HAP-1 (cell line): Measurements from ENCODE around the gene LRRC74A.

ENCODE experiments used
- DNase-seq, 2 experiments: peaks; one replicate each; pipeline ENCODE4 v3.0.0-alpha.2; 2016 to 2020; ENCODE audit warnings: low spot score in 2 of 2
- H3K27me3 ChIP-seq: fragments of 250-450 bp; sonication (Bioruptor Pico); 2 replicates; pipeline ENCODE4 v1.5.1; 2020; ENCODE audit warnings: low read depth, mild to moderate bottlenecking, moderate library complexity
- H3K36me3 ChIP-seq: fragments of 250-450 bp; sonication (Bioruptor Pico); replicated peaks from 2 replicates; pipeline ENCODE4 v1.5.1; 2020; ENCODE audit warnings: mild to moderate bottlenecking
- H3K4me1 ChIP-seq: fragments of 250-450 bp; sonication (Bioruptor Pico); 2 replicates; pipeline ENCODE4 v1.5.1; 2020; ENCODE audit warnings: mild to moderate bottlenecking
- H3K4me3 ChIP-seq: fragments of 250-450 bp; sonication (Bioruptor Pico); 2 replicates; pipeline ENCODE4 v1.5.1; 2020; ENCODE audit warnings: mild to moderate bottlenecking, moderate library complexity
- H3K9me3 ChIP-seq: fragments of 250-450 bp; sonication (Bioruptor Pico); 2 replicates; pipeline ENCODE4 v1.5.1; 2020; ENCODE audit warnings: mild to moderate bottlenecking, moderate library complexity
- in situ Hi-C: fragments of 300-500 bp; cut with MboI; formaldehyde crosslinking; loops from 3 replicates; pipeline ENCODE4 v1.14.3; 2020; ENCODE audit warnings: low sequenced_read_pairs, inconsistent platforms, mixed read lengths

Gene LRRC74A

DNA sequence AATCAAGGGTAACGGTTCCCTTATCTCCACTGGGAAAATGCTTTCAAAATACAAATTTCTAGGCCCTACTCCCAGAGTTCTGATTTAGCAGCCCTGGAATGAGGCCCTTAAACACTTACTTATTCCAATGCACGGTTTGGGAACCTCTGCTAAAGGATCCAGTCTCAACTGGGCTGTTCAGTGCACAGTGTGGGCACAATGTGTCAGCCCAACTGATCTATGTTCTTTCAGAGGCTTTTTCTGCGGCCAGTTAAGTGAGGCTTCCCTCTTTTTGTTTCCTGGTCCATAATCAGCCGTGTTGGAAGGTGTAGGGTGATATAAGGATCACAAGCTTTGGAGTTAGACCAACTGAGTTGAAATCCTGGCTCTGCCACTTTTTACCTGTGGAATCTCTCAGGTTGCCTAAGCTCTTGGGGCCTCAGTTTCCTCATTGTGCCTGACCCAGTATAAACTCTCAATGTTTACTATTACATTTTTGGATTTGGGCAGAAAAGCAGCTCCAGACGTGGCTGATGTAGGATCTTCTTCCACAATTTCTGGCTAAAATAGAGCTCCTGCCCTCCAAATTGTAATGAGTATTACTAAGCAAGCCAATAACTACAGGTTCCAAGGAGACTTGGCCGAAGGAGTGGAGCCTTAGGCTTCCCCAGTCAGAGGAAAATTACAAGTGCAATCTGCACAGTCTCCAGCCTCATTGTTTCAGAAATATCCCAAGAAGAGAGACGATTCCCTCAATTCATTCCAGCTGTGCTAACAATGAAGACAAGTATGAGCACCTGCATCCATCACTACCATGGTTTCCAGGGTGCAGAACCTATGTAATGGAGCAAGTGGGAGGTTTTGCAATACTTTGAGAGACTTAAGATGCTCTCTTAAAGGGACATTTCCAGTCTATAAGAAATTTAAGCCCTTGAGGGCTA lies 11.2 kb upstream of the LRRC74A start:
- no peaks in the 10 kb centered on the region for H3K9me3 ChIP-seq
- no peaks in the 10 kb centered on the region for H3K36me3 ChIP-seq
- DNase-seq: no peak
- in situ Hi-C loops: no loop called here
- no peak overlapping the region for H3K4me3 ChIP-seq
- H3K4me1 ChIP-seq: peaks cover 12% of the 10 kb centered on the region
- no peaks in the 10 kb centered on the region for H3K27me3 ChIP-seq

DNA sequence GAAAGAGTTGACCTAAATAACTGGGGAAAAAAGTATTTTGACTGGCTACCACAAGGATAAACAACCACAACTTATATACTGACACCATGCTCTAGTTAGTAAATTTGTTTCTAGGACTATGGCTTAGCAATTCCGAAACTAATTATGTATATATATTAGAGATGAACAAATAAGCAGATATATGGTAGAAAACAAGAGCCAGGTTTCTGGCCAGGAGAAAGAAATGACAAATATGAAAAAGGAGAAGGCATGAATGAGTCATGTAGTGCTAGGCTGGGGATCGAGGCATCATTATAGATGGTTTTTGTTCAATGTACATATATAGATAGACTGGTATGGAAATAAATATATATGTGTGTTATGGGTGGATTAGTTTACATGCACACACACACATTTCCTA lies 5.5 kb upstream of the LRRC74A start:
- in situ Hi-C loops: no loop called here
- no peak for DNase-seq
- no peaks in the 10 kb centered on the region for H3K36me3 ChIP-seq
- H3K9me3 ChIP-seq: no peaks in the 10 kb centered on the region; the same call in 1 of the 2 replicates
- H3K4me3 ChIP-seq: no peak overlapping the region
- H3K4me1 ChIP-seq: no peaks in the 10 kb centered on the region
- 0 out of 2 replicates have a peak, but pooled peaks cover 3% of the 10 kb centered on the region for H3K27me3 ChIP-seq

DNA sequence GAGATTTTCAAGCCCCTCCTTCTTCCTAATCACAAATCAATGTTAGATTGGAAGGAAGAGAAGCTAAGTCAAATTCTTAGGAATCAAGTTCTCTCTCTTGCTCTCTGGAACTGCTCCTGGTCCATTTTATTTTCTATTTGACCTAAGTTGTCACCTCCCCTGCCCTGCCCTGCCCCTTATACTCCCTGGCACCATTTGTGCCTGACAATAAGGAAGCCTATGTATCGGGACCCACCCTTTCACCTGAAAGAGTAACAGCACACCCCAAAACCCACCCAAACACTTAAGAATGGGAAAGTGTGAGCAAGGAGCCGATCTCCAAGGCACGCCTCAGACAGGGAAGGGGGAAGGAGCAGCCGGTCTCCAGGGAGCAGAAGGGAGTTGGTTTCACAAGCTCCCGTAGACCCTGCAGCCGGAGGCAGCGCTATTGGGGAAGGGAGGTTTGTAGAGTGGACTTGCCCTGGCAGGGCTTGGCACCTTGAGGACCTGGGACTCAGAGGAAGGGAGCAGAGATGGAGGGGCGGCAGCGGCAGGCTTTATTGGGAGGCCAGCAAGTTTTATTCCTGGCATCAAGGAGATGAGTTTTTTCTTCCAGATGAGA lies 1.6 kb downstream of the LRRC74A start:
- Histone ChIP-seq H3K9me3 (no peaks in the 10 kb centered on the region; the same call in 1 of the 2 replicates), H3K36me3 (no peaks in the 10 kb centered on the region), H3K4me3 (no peak overlapping the region), H3K4me1 (no peaks in the 10 kb centered on the region), H3K27me3 (peaks cover 8% of the 10 kb centered on the region)
- DNase-seq: no peak
- in situ Hi-C loops: no loop called here

DNA sequence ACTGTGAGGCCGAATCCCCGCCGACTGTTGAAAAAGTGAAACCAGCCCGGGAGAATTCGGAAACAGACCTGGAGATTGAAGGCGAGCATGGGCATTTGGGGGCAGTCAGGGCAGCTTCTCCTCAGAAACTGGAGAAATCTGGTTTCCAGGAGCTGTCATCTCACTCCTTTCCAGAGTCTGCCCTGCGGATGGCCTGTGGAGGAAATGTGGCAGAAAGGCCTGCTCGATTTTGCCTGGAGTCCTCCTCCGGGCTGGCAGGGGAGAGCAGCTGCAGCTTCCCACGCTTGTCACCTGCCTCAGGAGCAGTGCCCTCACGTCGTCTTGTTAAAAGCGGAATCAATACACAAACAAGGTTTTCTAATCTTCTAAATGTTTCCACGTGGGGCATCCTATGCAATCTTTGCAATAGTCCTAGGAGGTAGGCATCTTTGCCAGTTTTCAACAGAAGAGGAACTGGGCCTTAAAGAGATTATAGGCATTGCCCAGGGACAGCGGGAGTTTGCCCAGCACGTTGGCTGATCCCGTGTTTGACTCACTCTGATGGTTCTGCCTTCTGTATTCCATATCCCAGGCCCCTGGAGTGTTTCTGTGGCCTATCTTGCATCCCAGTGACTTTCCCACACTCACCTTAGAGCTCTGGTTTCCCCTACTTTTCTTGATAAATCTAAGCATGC lies 2.3 kb downstream of the LRRC74A start:
- Histone ChIP-seq H3K36me3 (no peaks in the 10 kb centered on the region), H3K27me3 (peaks cover 8% of the 10 kb centered on the region), H3K4me3 (no peak overlapping the region), H3K9me3 (no peaks in the 10 kb centered on the region; the same call in 1 of the 2 replicates), H3K4me1 (no peaks in the 10 kb centered on the region)
- in situ Hi-C loops: no loop called here
- DNase-seq: no peak

DNA sequence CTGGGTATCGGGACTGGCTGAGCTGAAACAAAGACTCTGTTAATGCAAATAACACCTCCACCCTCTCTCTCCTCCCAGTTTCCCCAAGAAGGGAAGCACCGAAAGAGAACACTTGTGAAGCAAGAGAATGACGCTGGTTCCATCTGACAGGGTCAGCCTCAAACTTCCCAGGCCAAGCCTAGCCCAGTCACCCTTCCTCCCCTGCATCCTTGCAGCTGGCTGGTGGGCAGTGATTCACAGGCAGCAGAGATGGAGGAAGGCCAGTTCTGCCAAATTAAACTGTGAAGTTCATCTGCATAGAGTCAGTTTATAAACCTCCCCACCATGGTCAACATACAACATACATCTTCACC lies 2.8 kb downstream of the LRRC74A start:
- Histone ChIP-seq H3K9me3 (no peaks in the 10 kb centered on the region; the same call in 1 of the 2 replicates), H3K4me1 (no peaks in the 10 kb centered on the region), H3K36me3 (no peaks in the 10 kb centered on the region), H3K4me3 (no peak overlapping the region), H3K27me3 (peaks cover 8% of the 10 kb centered on the region)
- in situ Hi-C loops: no loop called here
- no peak for DNase-seq

DNA sequence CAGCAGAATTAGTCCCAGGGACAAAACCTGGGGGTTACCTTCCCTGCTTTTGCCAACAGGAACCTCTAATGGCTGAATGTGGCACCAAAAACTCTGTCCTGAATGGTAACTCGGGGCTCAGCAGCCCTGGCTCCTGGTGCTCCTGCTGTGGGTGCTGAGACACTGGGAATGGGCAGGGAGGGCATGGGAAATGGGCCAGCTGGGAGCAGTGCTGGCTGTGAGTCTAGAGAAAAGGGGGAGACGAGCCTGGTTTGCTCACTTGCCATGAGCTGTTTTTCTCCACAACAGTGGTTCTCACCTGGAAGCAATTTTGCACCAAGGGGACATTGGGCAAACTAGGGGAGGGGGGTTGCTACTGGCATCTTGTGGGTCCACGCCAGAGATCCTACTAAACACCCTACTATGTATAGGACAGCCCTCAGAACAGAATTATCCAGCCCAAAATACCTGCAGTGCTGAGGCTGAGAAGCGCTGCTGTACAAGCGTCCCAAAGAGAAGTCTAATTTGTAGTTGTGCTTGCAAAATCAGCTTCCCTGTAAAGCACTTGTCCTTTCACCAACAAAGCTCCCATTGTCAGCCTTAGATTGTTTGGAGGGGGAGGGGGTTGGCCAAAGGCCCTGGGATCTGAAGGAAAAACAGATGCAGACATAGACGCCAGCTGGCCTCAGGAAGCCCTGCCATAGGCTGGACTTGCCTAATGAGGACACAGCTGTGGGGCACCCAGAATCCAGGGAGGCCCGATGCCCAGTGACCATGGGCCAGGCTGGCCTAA lies 3.6 kb downstream of the LRRC74A start:
- Histone ChIP-seq H3K4me3 (no peak overlapping the region), H3K36me3 (no peaks in the 10 kb centered on the region), H3K27me3 (peaks cover 8% of the 10 kb centered on the region), H3K9me3 (no peaks in the 10 kb centered on the region; the same call in 1 of the 2 replicates), H3K4me1 (no peaks in the 10 kb centered on the region)
- DNase-seq: peak in 1 of 2 experiments; percentile 10
- in situ Hi-C loops: no loop called here

DNA sequence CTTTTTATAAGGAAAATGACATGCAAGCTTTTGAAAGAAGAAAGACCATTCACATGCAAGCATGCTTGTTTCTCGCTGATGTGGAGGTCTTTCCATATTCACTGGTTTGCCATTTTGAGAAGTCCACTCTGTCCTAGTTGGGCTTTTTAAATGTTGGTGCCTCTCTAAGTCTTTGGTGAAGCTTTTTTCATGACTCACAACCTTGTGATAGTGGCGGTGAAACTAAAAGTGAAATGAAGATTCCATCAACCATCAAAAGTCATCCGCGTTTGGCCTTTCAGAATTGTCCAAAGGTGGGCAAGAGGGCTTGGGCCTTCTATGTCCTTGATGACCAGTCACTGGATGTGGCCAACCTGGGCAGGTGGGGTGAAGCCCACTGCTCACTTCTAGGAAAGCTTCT lies 4.3 kb downstream of the LRRC74A start:
- Histone ChIP-seq H3K4me1 (no peaks in the 10 kb centered on the region), H3K36me3 (no peaks in the 10 kb centered on the region), H3K27me3 (peaks cover 8% of the 10 kb centered on the region), H3K4me3 (no peak overlapping the region), H3K9me3 (no peaks in the 10 kb centered on the region; the same call in 1 of the 2 replicates)
- in situ Hi-C loops: no loop called here
- DNase-seq: no peak

DNA sequence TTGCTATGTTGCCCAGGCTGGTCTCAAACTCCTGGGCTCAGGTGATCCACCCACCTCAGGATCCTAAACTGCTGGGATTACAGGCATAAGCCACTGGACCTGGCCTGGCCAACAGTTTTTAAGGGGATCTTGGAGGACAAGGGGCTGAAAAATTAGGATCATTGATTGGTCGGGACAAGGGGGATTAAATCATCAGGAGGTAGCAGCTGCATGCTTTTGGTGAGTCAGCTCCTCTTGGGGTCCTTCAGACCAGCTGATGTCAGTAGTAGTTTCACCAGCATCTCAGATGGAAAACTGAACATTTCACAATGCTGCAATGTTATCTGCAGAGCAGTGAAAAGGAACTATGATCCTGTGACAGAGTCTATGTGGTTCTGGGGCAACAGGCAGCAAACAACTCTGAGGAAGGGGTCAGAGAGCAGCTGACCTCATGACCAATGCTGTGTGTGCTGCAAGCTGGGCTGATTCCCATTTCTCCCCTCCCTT lies 6.3 kb downstream of the LRRC74A start:
- no peaks in the 10 kb centered on the region; the same call in 1 of the 2 replicates for H3K9me3 ChIP-seq
- H3K4me3 ChIP-seq: no peak overlapping the region
- no peaks in the 10 kb centered on the region for H3K36me3 ChIP-seq
- in situ Hi-C loops: no loop called here
- H3K27me3 ChIP-seq: peaks cover 8% of the 10 kb centered on the region
- DNase-seq: no peak
- peaks cover 3% of the 10 kb centered on the region for H3K4me1 ChIP-seq

DNA sequence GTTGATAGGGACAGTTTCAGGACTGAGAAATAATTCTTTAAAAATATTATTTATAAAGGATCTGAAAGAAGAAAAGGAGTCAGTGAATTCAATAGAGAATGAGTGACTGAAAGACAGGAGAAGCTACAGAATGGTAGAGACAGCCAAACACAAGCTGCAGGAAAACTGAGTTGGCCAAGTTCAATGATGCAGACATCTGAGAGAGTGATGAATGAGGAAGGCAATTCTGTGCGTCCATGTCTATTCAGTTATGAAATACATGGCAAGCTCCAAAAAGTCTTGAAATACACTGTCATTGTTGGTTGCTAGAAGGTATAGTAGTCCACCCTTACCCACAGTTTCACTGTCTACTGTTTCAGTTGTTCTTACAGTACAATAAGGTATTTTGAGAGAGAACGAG lies 6.8 kb downstream of the LRRC74A start:
- in situ Hi-C loops: no loop called here
- H3K9me3 ChIP-seq: no peaks in the 10 kb centered on the region; the same call in 1 of the 2 replicates
- peaks cover 3% of the 10 kb centered on the region for H3K4me1 ChIP-seq
- no peak for DNase-seq
- H3K27me3 ChIP-seq: peaks cover 3% of the 10 kb centered on the region
- no peaks in the 10 kb centered on the region for H3K36me3 ChIP-seq
- H3K4me3 ChIP-seq: no peak overlapping the region

DNA sequence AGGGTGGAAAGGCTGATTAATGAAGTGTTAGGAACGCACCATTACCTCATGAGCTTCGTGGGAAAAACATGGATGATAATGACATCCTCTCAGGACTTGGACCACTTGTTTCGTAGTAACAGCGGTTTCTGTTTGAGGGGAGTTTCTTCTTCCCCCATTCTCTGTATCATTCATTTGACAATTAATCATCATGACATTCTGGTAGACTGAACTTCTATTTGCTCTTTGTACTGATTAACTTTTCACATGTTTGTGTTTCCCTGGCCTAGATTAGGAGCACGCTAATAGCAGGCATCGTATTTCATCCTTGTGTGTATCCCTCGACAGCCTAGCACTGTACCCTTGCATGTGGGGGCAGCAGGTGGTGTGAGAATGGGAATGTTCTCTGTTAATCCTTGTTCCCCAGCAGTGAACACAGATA lies 8.0 kb downstream of the LRRC74A start:
- DNase-seq: no peak
- Histone ChIP-seq H3K4me3 (no peak overlapping the region), H3K36me3 (no peaks in the 10 kb centered on the region), H3K4me1 (peaks cover 3% of the 10 kb centered on the region), H3K27me3 (peaks cover 14% of the 10 kb centered on the region), H3K9me3 (no peaks in the 10 kb centered on the region; the same call in 1 of the 2 replicates)
- in situ Hi-C loops: no loop called here

DNA sequence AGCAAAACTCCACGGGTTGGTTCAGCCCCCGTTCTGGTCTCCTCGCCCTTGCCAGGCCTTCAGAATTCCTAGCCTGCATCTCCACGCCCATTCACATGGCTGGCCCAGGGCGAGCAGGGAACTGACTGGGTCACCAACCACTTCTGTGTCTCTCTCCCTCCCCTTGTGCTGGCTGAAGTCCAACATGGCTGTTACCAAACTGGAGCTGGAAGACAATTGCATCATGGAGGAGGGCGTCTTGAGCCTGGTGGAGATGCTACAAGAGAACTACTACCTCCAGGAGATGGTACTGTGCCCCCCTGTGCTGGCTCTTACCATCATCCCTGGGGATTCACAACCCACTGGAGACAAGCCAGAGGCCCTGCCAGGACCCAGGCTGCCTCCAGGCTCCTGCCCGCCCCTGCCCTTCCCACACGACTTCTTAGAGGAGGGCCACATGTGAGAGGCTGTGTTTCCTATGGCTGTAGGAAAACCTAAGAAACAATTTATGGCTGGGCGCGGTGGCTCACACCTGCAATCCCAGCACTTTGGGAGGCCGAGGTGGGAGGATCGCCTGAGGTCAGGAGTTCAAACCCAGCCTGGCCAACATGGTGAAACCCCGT lies 9.9 kb downstream of the LRRC74A start:
- Histone ChIP-seq H3K27me3 (peaks cover 20% of the 10 kb centered on the region), H3K4me1 (peaks cover 3% of the 10 kb centered on the region), H3K36me3 (no peaks in the 10 kb centered on the region), H3K9me3 (no peaks in the 10 kb centered on the region; the same call in 1 of the 2 replicates), H3K4me3 (no peak overlapping the region)
- no peak for DNase-seq
- in situ Hi-C loops: no loop called here

DNA sequence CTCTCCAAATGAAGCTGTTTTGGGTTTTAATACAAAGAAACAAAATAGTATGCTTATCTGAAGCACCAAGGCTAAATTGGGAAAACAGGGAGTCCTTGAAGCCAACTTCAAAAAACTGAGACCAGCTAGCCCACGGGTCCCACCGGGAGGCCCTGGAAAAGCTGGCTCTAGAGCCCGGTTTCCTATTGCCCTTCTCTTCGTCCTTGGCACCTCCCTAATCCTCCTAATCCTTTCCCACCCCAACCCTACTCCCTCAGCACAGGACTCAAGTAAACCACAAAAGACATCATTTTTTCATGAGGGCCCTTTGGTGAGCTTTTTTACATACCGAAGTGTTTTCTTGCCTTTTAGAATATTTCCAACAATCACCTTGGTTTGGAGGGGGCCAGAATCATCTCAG lies 11.3 kb downstream of the LRRC74A start:
- peaks cover 3% of the 10 kb centered on the region for H3K4me1 ChIP-seq
- H3K4me3 ChIP-seq: no peak overlapping the region
- H3K9me3 ChIP-seq: no peaks in the 10 kb centered on the region
- in situ Hi-C loops: no loop called here
- no peaks in the 10 kb centered on the region for H3K36me3 ChIP-seq
- peak in 1 of 2 experiments; percentile 15 for DNase-seq
- H3K27me3 ChIP-seq: peaks cover 20% of the 10 kb centered on the region

DNA sequence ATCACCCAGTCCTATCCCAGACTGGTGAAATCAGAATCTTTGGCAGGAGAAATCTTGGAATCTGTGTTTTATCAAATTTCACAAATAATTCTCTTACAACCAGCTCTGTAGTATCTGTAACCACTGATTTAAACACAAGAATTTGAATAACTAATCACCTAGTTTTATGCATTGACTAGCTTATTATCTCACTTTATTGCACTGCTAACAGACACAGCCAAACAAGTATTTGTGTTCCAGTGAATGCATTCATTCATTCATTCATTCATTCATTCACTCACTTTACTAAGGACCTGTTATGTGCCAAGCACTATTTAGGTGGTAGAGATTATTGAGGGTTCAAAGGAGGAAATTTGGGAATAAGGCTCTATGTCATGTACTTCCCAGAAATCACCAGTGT lies 16.2 kb downstream of the LRRC74A start:
- H3K4me1 ChIP-seq: no peaks in the 10 kb centered on the region; the same call in 1 of the 2 replicates
- in situ Hi-C loops: no loop called here
- no peaks in the 10 kb centered on the region for H3K36me3 ChIP-seq
- DNase-seq: no peak
- peaks cover 22% of the 10 kb centered on the region for H3K27me3 ChIP-seq
- H3K4me3 ChIP-seq: no peak overlapping the region
- H3K9me3 ChIP-seq: no peaks in the 10 kb centered on the region
